Activated T-cell treated with anti-CD3 and anti-CD28 coated beads, Interleukin-2, amount 50 U/mL, for 4 hours (primary cell): Measurements from ENCODE around the gene ARID1B. TPM values are rescaled to one million over a fixed set of nuclear protein-coding genes. Genes with fewer than 3 reads are reported as not detected.

Source experiments
- ATAC-seq, 2 donors: fragments of 200-7000 bp; cut with Tn5 transposase; one replicate each; pipeline ENCODE4 v1.10.0; 2021
- DNase-seq: peaks from one replicate; pipeline ENCODE4 v3.0.0-alpha.2; 2020
- H3K27me3 Mint-ChIP-seq: one replicate; pipeline ENCODE4 v1.8.0; 2021; ENCODE audit warnings: low read depth, mixed read lengths
- H3K36me3 Mint-ChIP-seq: one replicate; pipeline ENCODE4 v1.8.0; 2022; ENCODE audit warnings: mixed read lengths; ENCODE audit not compliant: insufficient read depth
- H3K4me1 Mint-ChIP-seq: one replicate; pipeline ENCODE4 v1.8.0; 2021; ENCODE audit warnings: low read depth, mixed read lengths
- H3K4me3 Mint-ChIP-seq: one replicate; pipeline ENCODE4 v1.8.0; 2021; ENCODE audit warnings: mild to moderate bottlenecking, moderate library complexity, mixed read lengths
- H3K9me3 Mint-ChIP-seq: one replicate; pipeline ENCODE4 v1.8.0; 2021; ENCODE audit warnings: mixed read lengths
- total RNA-seq, 3 donors: library from RNA; stranded (reverse); gene quantifications; one replicate each; pipeline ENCODE4 v1.2.1, GENCODE V29; 2021

The ARID1B gene
- total RNA-seq, 3 donors from 2014 or later: 45.6 to 46.6 (median 46.0) TPM

DNA sequence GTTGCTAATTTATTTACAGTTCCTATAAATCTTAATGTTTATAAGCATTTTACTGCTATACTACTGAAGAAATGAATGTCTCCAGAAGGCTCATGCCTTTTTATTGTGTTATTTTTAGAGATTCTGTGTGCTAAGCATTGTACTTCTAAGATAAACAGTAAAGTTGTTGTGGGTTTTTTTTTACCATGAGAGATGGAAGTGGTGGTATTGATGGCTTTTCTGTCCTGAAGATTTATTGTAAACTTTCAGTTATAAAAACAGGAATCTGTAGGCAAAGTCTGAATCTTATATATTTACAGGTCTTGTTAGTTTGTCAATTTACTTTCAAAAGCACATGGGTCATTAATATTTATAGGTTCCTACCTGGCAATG lies 299.3 kb downstream of the ARID1B start:
- no peak for DNase-seq
- Mint-ChIP-seq H3K36me3 (peaks cover 10% of the 10 kb centered on the region), H3K4me1 (peaks cover 44% of the 10 kb centered on the region), H3K4me3 (no peak overlapping the region), H3K9me3 (no peaks in the 10 kb centered on the region), H3K27me3 (no peaks in the 10 kb centered on the region)
- no peak for ATAC-seq

DNA sequence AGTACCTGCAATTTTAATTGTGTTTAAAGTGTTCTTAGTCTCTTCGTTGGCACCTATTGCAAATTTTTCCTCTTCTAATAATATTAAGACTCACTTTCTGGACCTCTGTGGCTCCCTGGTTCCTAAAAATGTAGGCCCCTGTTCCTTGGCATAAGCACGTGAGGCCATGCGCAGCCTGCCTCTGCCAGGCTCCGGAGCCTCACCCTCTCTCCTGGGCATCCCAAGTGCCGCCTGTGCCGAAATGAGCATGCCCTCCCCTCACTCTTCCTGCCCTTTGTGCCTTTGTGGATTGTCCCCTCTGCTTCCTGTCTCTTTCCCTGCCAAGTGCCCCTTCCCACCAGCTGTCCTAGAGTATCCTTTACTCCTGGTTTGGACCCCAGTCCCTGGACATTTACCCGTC lies 300.1 kb downstream of the ARID1B start:
- Mint-ChIP-seq H3K36me3 (peaks cover 10% of the 10 kb centered on the region), H3K27me3 (no peaks in the 10 kb centered on the region), H3K9me3 (no peaks in the 10 kb centered on the region), H3K4me3 (no peak overlapping the region), H3K4me1 (peaks cover 52% of the 10 kb centered on the region)
- DNase-seq: no peak
- no peak for ATAC-seq

DNA sequence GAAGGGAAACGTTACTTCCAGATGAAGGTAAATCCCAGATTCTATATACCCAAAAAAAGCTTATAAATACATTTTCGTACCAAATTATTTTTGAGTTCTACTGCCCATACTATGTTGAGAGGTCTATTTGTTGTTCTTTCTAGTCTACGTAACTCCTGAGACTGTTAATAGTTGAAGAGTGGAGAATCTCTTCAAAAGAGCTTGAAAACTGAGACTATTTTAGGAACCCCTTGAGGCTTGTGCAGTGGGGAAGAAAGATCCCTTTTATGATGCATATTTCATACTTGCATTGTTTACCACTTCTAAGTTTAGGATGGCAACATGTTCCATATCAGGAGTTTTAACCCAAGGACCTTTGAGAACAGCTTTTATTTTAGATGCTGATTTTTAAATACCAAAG lies 301.1 kb downstream of the ARID1B start:
- ATAC-seq: no peak
- peaks cover 59% of the 10 kb centered on the region for H3K4me1 Mint-ChIP-seq

DNA sequence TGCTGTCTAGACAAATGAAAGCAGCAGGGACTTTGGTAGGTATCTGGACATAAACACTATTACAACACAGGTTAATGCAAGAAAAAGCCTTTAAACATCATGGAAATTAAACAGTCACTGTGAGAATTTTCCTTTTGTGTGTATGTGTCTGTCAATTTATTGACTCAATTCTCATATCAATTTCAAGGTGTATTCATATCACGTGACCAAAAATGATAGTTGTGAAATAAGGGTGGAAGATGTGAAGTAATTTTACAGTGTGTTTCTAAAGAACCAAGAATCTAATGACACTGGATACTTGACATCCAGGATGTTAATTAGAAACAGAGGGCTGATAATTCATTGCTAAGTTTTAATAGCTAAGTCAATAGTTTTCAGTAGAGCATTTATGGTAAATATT lies 302.1 kb downstream of the ARID1B start:
- no peak for DNase-seq
- no peak for ATAC-seq
- peaks cover 8% of the 10 kb centered on the region for H3K36me3 Mint-ChIP-seq
- H3K4me1 Mint-ChIP-seq: peaks cover 57% of the 10 kb centered on the region
- no peaks in the 10 kb centered on the region for H3K9me3 Mint-ChIP-seq
- no peaks in the 10 kb centered on the region for H3K27me3 Mint-ChIP-seq
- H3K4me3 Mint-ChIP-seq: no peak overlapping the region

More for the DNA sequence above, 301.1 kb downstream of the ARID1B start:
- Mint-ChIP-seq H3K9me3 (no peaks in the 10 kb centered on the region), H3K36me3 (peaks cover 10% of the 10 kb centered on the region), H3K27me3 (no peaks in the 10 kb centered on the region), H3K4me3 (no peak overlapping the region)
- DNase-seq: no peak

DNA sequence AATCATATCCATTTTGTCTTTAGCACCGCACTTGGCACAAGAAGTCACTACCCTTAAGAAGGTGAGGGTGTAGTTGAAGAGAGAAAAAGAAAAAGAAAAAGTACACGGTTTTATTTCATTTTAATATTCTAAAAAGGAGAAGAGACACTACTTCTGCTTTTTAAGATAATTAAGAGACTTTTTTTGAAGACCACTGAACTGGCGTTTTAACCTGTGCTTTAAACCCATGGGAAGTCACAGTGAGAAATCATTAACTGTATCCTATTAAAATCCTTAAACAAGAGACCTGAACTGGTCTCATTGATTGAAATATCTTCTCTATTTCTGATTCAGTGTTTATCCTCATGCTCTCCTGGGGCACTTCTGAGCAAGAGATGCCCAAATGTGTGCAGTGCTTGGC lies 302.6 kb downstream of the ARID1B start:
- H3K9me3 Mint-ChIP-seq: no peaks in the 10 kb centered on the region
- DNase-seq (no peak), ATAC-seq (no peak)
- no peak overlapping the region for H3K4me3 Mint-ChIP-seq
- H3K36me3 Mint-ChIP-seq: peaks cover 10% of the 10 kb centered on the region
- no peaks in the 10 kb centered on the region for H3K27me3 Mint-ChIP-seq
- peaks cover 53% of the 10 kb centered on the region for H3K4me1 Mint-ChIP-seq

DNA sequence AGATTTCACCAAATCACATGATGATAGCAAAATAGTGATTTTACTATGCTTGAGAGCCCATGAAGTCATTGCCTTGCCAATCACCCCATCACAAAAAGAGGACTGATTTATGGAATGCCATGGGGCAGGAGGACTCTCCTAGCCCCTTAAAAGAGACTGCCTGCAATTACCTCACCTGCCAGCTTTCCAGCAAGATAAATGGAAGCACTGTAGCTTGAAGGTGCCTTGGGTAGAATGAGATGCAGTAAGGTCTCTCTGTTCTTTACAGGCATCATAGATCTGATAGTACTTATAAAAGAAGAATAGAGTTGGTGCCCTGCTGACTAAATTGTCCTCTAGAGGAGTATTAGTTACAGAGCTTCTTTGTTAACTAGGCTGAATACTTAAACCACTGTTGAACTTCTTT lies 303.8 kb downstream of the ARID1B start:
- Mint-ChIP-seq H3K27me3 (no peaks in the 10 kb centered on the region), H3K36me3 (peaks cover 16% of the 10 kb centered on the region), H3K9me3 (no peaks in the 10 kb centered on the region), H3K4me3 (no peak overlapping the region), H3K4me1 (peaks cover 41% of the 10 kb centered on the region)
- DNase-seq (no peak), ATAC-seq (no peak)

DNA sequence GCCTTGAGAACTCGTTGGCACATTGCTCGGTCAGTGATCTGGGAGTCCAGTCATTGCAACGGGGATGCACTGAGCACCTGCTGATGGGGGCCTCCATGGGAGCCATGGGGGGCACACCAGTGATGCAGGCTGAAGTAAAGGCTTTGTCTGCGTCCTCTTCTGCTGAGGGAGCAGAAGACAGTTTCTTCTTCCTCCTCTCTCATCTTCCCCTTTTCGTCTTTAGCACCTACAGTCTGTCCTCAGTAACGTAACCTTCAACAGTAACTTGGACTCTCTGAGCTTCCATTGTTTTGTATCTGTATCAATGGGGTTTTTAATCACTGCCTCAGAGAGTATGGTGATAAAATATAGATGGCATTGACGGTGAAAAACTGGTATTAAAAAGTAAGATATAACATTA lies 306.2 kb downstream of the ARID1B start:
- H3K36me3 Mint-ChIP-seq: peaks cover 24% of the 10 kb centered on the region
- no peaks in the 10 kb centered on the region for H3K9me3 Mint-ChIP-seq
- no peak overlapping the region for H3K4me3 Mint-ChIP-seq
- DNase-seq: no peak
- no peak for ATAC-seq
- H3K4me1 Mint-ChIP-seq: peaks cover 41% of the 10 kb centered on the region
- no peaks in the 10 kb centered on the region for H3K27me3 Mint-ChIP-seq

DNA sequence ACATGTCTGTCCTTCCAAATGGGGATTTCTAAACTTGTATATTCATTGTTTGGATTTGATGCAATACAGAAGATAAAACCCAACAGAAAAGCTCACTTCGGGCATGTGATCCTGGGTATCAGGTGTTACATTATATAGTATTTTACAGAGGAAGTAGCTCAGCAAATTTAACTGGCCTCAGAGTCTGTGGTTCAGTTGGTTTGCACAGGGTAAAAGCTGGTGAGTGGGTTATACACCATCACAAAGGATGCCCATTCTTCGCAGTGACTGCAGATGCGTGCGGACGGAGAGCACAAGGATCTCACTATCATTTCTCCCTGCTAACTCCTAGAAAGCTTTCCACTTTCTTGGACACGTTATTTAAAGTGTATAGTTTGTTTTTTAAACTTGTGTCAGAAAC lies 309.5 kb downstream of the ARID1B start:
- DNase-seq (no peak), ATAC-seq (no peak)
- Mint-ChIP-seq H3K4me1 (peaks cover 34% of the 10 kb centered on the region), H3K4me3 (no peak overlapping the region), H3K36me3 (peaks cover 31% of the 10 kb centered on the region), H3K27me3 (no peaks in the 10 kb centered on the region), H3K9me3 (no peaks in the 10 kb centered on the region)

DNA sequence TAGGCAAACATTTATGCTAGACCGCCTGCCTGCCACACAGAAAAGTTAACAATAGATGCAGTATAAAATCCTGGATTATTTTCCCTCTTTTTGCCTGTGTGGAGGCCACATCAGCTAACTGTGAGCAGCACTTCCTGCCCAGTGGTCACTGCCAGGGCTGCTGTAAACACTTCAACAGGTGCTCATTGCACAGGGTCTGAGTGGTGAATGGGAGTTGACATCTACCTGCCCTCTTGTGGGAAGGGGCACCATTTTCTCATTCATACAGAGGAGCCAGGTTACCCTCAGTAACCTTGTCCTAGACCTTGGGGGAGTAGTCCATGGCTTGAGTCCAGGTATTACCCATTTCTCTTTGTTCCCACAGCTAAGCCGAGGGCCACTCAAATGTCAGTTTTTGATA lies 310.8 kb downstream of the ARID1B start:
- ATAC-seq: no peak
- Mint-ChIP-seq H3K4me3 (no peak overlapping the region), H3K36me3 (peaks cover 36% of the 10 kb centered on the region)

DNA sequence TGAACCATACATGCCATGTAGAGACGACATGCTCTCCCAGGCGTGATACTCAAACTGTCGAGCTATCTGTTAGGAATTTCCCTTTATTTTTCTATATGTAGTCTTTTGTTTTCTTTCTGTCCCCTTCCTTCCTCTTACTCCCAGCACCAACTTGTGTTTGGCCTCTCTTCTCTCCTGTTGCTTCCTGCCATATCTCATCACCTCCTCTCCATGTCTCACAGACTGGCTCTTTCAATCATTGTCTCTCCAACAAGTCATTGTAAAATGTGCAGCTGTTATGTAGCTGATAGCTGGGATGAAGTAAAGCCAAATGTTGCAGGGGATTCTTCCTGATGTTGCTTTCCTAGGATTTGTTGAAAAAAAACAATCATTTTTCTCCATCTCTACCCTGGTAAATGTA lies 311.7 kb downstream of the ARID1B start:
- H3K4me3 Mint-ChIP-seq: no peak overlapping the region
- peaks cover 27% of the 10 kb centered on the region for H3K4me1 Mint-ChIP-seq
- ATAC-seq (no peak), DNase-seq (no peak)
- H3K36me3 Mint-ChIP-seq: peaks cover 36% of the 10 kb centered on the region
- no peaks in the 10 kb centered on the region for H3K27me3 Mint-ChIP-seq
- H3K9me3 Mint-ChIP-seq: no peaks in the 10 kb centered on the region

More for the DNA sequence above, 310.8 kb downstream of the ARID1B start:
- no peak for DNase-seq
- peaks cover 22% of the 10 kb centered on the region for H3K4me1 Mint-ChIP-seq
- no peaks in the 10 kb centered on the region for H3K9me3 Mint-ChIP-seq
- H3K27me3 Mint-ChIP-seq: no peaks in the 10 kb centered on the region

DNA sequence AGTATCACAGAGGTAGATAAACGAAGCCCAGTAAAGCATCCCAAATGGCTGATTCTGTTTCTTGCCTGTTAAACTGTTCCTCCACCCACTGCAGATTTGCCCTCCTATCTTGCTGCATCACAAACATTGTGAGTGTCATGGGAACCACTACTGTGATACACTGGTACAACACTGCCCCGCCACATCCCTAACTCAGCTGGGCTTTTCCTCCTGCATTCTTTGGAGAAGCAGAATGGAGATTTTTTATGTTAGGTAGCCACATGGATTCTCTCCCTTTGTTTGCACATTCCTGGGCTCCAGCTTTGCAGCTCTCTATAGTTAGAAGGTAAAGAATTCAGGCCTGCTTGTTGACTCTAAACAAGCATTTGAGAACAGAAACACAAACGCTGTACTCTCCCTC lies 312.1 kb downstream of the ARID1B start:
- H3K4me1 Mint-ChIP-seq: peaks cover 30% of the 10 kb centered on the region
- no peak overlapping the region for H3K4me3 Mint-ChIP-seq
- no peaks in the 10 kb centered on the region for H3K9me3 Mint-ChIP-seq
- DNase-seq (no peak), ATAC-seq (no peak)
- H3K36me3 Mint-ChIP-seq: peaks cover 32% of the 10 kb centered on the region
- H3K27me3 Mint-ChIP-seq: no peaks in the 10 kb centered on the region

DNA sequence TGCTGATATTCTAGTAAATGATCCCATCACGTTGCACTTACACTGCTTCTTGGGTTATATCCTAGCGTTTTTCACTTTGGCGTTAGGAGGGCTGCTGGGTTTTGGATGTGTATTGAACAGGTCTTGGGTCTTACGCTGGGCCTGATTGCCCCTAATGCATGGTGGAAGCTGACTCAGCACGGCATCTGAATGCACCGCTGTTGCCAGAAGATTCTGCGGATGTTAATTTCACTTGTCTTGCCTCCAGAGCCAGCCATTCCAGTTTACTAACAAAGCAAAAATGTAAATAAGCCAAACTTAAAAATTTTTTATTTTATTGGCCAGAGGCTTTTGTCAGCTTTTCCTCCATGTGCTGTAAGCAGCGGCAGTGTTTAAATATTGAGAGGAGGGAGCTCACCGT lies 312.7 kb downstream of the ARID1B start:
- no peak overlapping the region for H3K4me3 Mint-ChIP-seq

DNA sequence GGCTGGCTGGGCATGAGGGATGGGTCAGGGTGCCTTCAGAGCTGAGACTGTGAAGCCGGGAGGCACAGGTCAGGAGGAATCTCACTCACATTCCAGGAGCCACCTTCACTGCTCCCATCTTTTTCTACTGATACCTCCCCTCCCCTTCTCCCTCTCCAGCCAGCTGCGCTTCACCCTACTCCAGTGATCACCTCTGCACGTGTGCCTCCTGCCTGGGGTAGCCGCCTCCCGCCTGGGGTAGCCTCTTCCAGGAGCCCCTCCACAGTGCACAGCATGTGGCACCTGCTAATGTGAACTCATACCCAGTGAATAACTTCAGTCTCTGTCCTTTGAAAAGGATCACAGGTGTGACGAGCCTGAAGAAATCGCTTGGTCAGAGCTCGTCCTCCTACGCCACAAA lies 313.6 kb downstream of the ARID1B start:
- Mint-ChIP-seq H3K27me3 (no peaks in the 10 kb centered on the region), H3K36me3 (peaks cover 26% of the 10 kb centered on the region), H3K9me3 (no peaks in the 10 kb centered on the region), H3K4me3 (no peak overlapping the region), H3K4me1 (peaks cover 36% of the 10 kb centered on the region)
- no peak for ATAC-seq
- no peak for DNase-seq

More for the DNA sequence above, 312.7 kb downstream of the ARID1B start:
- ATAC-seq (no peak), DNase-seq (no peak)
- Mint-ChIP-seq H3K36me3 (peaks cover 30% of the 10 kb centered on the region), H3K27me3 (no peaks in the 10 kb centered on the region), H3K4me1 (peaks cover 34% of the 10 kb centered on the region), H3K9me3 (no peaks in the 10 kb centered on the region)

DNA sequence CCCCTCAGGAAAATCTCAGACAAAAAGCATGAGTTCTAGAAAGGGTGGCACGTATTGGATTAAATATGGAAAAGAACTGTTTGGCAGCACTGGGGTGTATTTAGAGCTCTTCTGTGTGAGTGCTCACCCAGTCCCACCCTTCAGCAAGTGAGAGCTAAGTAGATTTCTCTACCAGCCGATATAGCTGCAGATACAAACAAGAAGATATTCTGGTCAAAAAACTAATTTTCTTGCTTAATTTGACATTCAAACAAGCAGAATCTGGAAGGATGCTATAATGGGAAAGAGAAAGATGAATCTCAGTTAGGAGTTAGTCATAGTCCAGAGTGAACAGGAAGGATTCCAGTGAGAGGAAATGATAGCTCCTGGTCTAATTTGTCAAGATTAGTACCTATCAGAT lies 314.1 kb downstream of the ARID1B start:
- H3K27me3 Mint-ChIP-seq: no peaks in the 10 kb centered on the region
- peaks cover 37% of the 10 kb centered on the region for H3K4me1 Mint-ChIP-seq

DNA sequence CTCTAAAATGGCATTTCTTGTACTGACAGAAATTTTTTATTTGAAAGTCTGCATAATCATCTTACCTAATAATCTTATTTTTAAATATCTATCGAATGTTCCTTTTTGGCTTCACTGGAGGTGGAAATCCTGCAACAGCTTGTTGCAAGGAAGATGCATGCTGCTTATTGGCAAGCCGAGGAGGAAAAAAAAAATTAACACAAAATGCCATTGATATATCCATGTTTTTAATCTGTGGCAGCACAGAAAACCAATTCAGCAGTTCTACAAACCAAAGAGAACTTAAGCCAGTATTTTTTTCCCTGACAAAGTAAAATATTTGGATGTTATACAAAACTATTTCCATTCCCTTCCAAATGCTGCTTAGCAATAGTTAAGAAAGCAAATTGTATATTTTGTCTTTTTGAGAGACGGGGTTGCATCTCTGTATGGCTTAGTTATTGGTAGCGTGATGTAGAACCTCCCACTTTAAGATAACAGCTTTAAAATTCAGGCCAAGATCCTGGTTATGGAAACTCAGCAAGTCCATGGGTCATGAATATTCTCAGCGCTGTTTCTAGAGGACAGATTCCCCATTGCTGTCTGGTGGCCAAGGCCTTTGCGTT lies 314.8 kb downstream of the ARID1B start:
- Mint-ChIP-seq H3K27me3 (no peaks in the 10 kb centered on the region), H3K4me3 (no peak overlapping the region), H3K4me1 (peaks cover 33% of the 10 kb centered on the region), H3K36me3 (peaks cover 21% of the 10 kb centered on the region), H3K9me3 (no peaks in the 10 kb centered on the region)
- DNase-seq (no peak), ATAC-seq (no peak)

More for the DNA sequence above, 314.1 kb downstream of the ARID1B start:
- DNase-seq (no peak), ATAC-seq (no peak)
- H3K36me3 Mint-ChIP-seq: peaks cover 26% of the 10 kb centered on the region
- H3K9me3 Mint-ChIP-seq: no peaks in the 10 kb centered on the region
- no peak overlapping the region for H3K4me3 Mint-ChIP-seq

DNA sequence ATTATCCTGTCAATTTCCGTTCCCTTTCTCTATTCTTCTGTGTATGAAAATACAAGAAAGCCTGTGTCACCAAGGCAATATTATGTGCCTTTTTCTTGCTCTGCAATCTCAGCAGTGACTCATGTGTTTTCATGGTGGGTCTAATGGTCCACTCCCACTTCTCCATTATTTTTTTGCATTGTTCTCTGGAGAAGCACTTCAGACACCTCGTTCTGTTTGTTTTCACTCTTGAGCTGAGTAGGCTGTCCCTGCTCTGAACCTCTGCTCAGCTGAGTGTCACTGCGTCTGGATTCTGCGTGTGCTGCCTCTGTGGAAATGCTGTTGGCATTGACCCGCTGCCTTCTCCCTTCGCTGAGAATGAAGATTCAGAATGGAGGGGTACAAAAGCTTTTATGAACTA lies 315.6 kb downstream of the ARID1B start:
- H3K36me3 Mint-ChIP-seq: peaks cover 21% of the 10 kb centered on the region
- H3K9me3 Mint-ChIP-seq: no peaks in the 10 kb centered on the region
- no peaks in the 10 kb centered on the region for H3K27me3 Mint-ChIP-seq
- peaks cover 36% of the 10 kb centered on the region for H3K4me1 Mint-ChIP-seq
- no peak for ATAC-seq
- no peak for DNase-seq
- no peak overlapping the region for H3K4me3 Mint-ChIP-seq
